HG02623 (cell line): ENCODE data around the gene CCDC85A.
"Not testable (repeated sequence)": the region's sequence is repeated elsewhere in the genome, so short reads cannot be mapped to it uniquely, and the experiment has no call there.

ENCODE experiments used
- ATAC-seq: cut with Tn5 transposase; IDR thresholded peaks from one replicate; pipeline ENCODE4 v1.9.1; 2021; ENCODE audit warnings: moderate library complexity; ENCODE audit not compliant: unreplicated experiment

Gene CCDC85A

GRCh38 chr2:56183643-56184499 lies at the start of gene CCDC85A:
CCDC85A (plus strand) TSS chr2:56183990; CDS start chr2:56184625, 635 bp downstream.
- ATAC-seq, result peak; percentile 97

- no peak for ATAC-seq
These were observed 48.9 kb upstream of the CCDC85A start for GRCh38 chr2:56134861-56135260.

DNA sequence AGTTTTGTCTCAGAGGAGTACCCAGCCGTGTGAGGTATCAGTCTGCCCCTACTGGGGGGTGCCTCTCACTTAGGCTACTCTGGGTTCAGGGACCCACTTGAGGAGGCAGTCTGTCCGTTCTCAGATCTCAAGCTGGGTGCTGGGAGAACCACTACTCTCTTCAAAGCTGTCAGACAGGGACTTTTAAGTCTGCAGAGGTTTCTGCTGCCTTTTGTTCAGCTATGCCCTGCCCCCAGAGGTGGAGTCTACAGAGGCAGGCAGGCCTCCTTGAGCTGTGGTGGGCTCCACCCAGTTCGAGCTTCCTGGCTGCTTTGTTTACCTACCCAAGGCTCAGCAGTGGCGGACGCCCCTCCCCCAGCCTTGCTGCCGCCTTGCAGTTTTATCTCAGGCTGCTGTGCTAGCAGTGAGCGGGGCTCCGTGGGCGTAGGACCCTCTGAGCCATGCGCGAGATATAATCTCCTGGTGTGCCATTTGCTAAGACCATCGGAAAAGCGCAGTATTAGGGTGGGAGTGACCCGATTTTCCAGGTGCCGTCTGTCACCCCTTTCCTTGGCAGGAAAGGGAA lies 41.2 kb upstream of the CCDC85A start:
- ATAC-seq, result not testable (repeated sequence)

DNA sequence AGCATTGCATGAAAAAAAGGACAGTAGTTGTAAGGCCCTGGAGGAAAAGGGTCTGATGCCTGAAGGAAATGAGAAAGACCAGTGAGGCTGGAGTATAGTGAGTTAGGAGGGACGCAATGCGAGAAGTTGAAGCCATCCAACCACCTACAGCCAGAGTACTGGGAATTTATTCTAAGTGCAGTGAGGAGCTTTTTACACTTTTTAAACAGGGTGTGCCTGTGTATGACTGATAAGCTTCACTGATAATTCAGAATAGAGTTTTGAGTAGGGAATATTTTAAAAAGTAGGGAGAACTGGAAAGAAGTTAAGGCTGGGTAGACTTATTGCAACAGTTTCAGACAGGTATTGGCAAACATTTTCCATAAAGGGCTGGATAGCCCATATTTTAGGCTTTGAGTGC lies 35.9 kb upstream of the CCDC85A start:
- ATAC-seq, result no peak

DNA sequence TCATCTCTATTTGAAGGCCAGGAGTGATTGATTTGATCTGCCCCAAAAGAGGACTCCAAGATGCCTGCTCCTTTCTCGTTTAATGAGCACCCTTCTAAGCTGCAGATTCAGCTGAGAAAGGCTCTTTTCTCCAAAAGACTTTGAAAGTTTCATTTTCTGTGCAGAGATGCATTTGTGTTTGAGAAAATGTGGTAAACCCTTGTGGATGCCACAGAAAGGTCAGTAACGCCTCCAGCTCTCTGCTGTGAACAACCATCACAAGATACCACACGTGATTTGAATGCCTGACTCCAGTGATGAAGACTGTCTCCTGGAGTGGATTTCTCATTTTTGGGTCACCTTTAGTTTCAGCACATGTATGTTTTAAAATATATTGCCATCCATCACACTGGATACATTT lies 35.0 kb upstream of the CCDC85A start:
- no peak for ATAC-seq

DNA sequence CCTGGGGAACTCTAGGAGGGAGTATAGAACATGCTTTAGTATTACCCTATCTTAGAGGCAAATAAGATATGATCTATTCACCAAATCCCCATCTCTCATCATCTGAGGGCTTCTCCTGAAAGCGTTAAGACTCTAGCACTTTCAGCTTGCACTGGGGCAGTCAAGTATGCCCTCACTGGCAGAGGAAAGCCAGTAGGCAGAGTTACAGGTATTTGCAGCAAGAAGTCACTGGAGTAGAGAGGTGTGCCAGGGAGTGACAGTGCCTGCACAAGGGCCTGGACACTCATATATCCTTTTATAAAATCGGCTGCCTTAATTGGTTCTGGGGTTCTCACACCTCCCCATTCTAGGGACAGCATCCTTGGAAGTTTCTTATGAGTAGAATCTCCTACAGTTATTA lies 31.9 kb upstream of the CCDC85A start:
- ATAC-seq, result no peak

DNA sequence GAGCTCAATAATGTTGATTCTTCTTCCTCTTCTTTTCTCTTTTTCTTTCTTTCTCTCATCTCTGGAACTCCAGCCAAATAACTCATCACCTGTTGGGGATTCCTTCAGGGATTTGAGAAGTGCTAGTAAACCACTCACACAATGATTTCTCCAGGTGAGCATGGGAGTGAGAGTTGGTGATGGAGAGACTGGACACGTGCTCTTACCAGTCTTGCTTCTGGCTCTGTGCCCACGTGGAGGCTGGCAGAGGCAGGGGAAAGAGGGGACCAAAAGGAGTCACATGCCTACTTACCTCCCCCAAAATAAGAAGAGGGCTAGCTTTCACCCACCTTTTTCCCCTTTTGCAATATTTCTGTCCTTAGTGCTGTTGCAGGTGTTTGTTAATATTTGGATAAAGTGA lies 28.6 kb upstream of the CCDC85A start:
- no peak for ATAC-seq

DNA sequence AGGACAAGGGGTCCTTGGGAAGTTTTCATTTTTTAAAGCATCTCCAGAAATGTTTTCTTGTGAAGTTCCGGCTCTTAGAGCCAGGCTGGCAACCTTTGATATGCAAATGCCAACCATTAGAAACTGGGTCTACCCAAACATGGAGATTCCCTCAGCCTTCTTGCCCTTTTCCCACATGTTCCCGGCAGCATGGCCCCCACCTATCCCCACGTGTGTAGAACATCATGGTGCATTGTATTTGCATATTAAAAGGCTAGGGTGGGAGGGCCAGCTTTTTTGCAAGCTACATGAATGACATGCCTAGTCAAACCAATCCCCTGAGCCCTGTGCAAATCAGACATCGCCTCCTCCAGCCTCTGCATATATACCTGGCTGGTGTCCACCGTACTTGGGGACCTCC lies 23.9 kb upstream of the CCDC85A start:
- ATAC-seq, result not testable (repeated sequence)

DNA sequence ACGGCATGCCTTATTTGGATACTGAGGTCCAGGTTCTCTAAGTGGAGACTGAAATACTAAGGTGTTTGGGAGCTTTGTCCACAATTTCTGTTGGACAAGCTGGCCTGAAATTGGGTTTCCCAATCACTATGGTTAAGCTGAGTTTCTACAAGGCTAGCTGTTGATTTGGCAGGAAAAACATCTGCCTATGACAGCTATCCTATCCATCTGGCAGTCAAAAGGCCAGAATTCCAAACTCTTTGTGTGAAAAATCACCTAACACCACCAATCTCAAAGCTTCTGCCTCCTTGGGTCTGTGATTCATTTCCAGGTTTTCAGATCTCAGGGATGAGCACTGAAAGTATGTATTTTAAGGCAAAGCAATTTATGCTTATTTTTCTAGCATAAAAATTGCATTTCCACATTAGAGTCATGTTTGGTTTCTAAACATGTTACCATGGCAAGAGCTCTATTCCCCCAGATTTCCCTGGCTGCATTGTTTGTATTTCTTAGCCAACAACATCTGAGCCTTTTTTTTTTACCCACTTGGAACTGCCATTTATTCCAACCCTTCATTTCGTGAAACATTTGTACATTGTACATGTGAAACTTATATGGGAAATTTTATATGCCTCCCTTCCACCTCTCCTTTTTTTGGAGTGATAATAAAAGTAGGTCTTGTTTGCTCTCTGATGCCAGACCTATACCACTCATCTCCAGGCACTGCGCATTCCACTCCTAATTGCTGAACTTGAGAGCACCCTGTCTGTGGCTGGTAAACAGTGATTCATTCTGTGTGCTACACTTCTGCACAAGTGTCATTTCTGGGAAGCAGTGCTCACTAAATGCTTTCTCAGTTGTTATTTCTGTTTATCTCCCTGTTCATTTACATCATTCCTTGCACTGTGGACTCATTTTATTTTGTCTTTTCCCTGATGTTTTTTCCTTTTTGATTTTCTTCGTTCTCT lies 15.9 kb upstream of the CCDC85A start:
- ATAC-seq, result no peak

- ATAC-seq, result no peak
These were observed 14.3 kb upstream of the CCDC85A start for GRCh38 chr2:56169521-56169920.

- ATAC-seq, result no peak
These were observed 13.3 kb upstream of the CCDC85A start for GRCh38 chr2:56170504-56170903.

- ATAC-seq, result no peak
These were observed 12.8 kb upstream of the CCDC85A start for GRCh38 chr2:56170988-56171387.

DNA sequence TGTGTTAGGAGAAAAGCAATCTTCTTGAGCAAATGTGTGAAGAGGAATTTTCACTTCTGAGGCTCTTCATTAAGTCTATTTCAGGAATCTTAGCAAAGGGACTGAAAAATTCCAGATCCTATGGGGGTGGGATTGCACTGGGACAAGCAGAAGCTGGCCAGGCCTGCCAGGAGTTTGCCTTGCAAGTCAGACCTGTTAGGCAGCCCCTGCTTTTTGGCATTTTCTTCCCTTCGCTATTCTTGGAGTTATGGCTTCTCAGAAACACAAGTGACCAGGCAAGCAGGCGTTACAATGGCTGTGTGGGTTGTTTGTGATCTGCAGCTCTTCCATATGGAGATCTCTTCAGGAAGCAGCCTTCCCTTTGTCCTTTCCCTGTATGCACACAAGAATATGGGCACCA lies 8.0 kb upstream of the CCDC85A start:
- ATAC-seq, result no peak

DNA sequence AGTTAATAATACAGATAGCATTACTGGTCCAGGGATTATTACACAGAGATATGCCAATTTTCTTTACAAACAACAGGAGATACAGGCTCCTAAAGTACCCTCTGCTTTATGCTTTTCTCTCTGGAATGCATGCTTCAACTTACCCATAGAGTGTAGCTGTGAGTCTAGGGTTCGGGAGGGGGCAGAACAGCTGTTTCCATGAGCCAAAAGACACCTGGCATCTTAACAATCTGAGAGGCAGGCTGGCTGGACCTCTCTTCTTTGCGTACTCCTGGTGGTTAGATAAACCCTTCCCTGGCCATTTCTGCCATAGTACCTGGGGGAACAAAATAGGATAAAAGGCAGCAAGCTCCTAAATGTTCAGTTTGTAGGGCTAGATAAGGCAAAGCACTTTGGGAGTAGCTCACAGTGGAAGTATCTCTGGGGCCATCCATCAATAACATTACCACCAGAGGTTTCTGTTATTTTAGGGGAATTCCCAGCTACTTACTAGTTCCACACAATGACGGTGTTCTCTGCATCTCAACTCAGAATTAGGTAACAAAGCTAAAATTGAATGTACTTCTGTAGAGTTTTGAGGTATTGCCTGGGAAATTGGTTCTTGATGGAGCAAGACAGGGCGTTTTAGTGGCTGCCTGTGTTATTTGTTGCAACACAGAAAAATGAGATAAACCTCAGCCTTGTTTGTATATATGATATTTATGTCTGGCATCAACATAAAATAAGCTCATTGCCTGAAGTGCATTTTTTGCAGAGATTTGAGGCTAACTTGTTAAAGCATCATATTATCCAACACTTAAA lies 6.2 kb upstream of the CCDC85A start:
- no peak for ATAC-seq

GRCh38 chr2:56179931-56180330 lies 3.9 kb upstream of the CCDC85A start:
- no peak for ATAC-seq

DNA sequence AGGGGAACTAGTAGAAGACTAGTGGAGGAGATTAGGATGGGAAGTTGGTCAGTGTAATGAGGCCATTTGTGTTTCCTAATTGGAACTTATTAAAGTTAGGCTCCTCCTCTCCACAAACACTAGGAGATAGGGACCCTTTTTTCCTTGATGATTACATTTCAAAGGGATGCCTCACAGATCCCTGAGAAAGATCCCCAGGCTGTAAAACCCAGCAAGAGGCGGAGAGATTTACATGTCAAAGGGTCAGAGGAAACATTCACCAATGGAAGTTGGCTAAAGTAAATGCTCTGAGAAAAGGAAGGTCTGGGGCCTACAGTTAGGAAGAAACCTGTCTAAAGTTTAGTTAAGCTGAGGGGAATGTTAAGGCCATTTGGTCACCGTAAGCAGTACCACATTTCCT lies 1.4 kb upstream of the CCDC85A start:
- ATAC-seq, result no peak

GRCh38 chr2:56184500-56185011 lies 766 bp downstream of the CCDC85A start:
- ATAC-seq, result no peak

GRCh38 chr2:56185101-56185581 lies 1.4 kb downstream of the CCDC85A start:
- ATAC-seq, result no peak

DNA sequence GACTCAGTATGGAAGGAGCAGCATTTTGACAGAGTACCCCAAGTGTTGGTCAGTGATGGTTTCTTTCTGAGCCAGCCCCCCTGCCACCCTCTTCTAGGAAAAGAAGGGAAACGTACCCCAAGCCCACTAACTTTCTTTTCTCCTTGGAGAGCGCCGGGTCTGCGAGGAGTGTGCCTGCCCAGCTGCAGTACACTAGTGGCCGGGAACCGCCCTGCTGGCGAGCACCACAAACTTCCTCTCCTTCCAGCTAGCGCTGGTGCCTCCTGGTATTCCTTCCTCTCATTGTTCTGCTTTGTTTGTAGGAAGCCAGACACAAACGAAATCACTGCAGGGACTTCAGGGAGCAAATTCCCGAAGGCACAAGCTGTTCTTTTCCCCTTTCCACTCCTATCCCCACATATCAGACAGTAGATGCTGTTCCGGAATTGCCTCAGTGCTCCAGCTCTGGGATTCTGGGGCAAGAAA lies 1.8 kb downstream of the CCDC85A start:
- no peak for ATAC-seq

DNA sequence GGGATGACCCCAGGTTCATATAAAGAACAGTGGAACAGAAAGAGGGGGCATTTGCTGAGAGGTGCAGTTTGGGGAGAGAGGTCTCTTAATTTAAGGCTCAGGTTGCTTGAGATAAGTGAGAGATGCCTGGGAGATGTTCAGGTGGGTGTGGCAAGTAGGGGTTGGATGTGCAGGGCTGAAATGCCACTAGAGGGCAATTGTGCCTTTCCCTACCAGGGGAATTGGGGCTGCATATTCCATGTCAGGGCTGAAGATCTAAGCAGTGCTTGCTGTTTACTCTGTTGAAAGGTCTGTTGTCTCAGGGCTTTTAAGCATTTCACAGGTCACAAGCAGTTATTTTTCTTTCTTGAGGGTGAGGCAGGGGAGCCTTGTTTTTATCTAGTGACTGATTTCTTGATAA lies 7.8 kb downstream of the CCDC85A start:
- ATAC-seq, result no peak
